ENCODE measurements around the gene PPIF. TPM values are rescaled to one million over a fixed set of nuclear protein-coding genes. Genes with fewer than 3 reads are reported as not detected.

Gene PPIF
- total and polyA plus RNA-seq, 2 donors (not counting 1 experiment from before 2014, with no cell fraction given) = 50.4 to 100 TPM

GRCh38 chr10:79377557-79378382, 30.5 kb downstream of the PPIF start:
- H3K27me3 Mint-ChIP-seq = no peaks in the 10 kb centered on the region
- ATAC-seq (ENCODE audit: low read depth) = no peak
- H3K4me2 ChIP-seq (replicated peaks; ENCODE audit: low read depth, low read length, poor library complexity, severe bottlenecking) = no peak overlapping the region
- no peak overlapping the region for H2AFZ ChIP-seq (ENCODE audit: insufficient read depth, low read depth, low read length, poor library complexity, severe bottlenecking)
- no peak overlapping the region for H3K27ac Mint-ChIP-seq
- H3K79me2 ChIP-seq (ENCODE audit: control insufficient read depth, insufficient read depth, low read length) = no peaks in the 10 kb centered on the region
- DNase-seq = no peak
- 94% methylated on average over 36 of the region's 36 CpGs for WGBS (ENCODE audit: insufficient coverage)
- H3K4me3 ChIP-seq (ENCODE audit: control extremely low read depth in 1 of 5, extremely low read depth in 1 of 5, insufficient read depth in 1 of 5, low read depth in 2 of 5, low read length in 4 of 5) = no peak overlapping the region
- no peaks in the 10 kb centered on the region for H4K20me1 ChIP-seq (ENCODE audit: control insufficient read depth, insufficient read depth, low read length, poor library complexity, severe bottlenecking)
- H3K9me3 ChIP-seq (ENCODE audit: control extremely low read depth in 1 of 3, control insufficient read depth in 2 of 3, insufficient read depth in 1 of 3, low read length in 2 of 3) = peaks cover 0 to 4% (median 0%) of the 10 kb centered on the region in 3 donors
- H3K9ac ChIP-seq (ENCODE audit: low read length) = no peak overlapping the region
- H3K36me3 ChIP-seq (replicated peaks in 1 of 2; ENCODE audit: control extremely low read depth in 1 of 2, control insufficient read depth in 1 of 2, extremely low read depth in 1 of 2, insufficient read depth in 2 of 2, low read length in 1 of 2) = no peaks in the 10 kb centered on the region
- TF ChIP-seq CTCF (IDR thresholded peaks at IDR 0.05) (no peak), EZH2 (IDR thresholded peaks at IDR 0.05; ENCODE audit: borderline replicate concordance, insufficient read depth, low read depth, low read length, poor library complexity, severe bottlenecking) (no peak)
- peaks cover 5% of the 10 kb centered on the region for H3K4me1 Mint-ChIP-seq
- H3K9me3 Mint-ChIP-seq (ENCODE audit: insufficient read depth) = no peaks in the 10 kb centered on the region
- peaks cover 0 to 4% (median 0%) of the 10 kb centered on the region in 4 experiments for H3K27me3 ChIP-seq (replicated peaks in 1 of 4; ENCODE audit: control extremely low read depth in 1 of 4, control insufficient read depth in 3 of 4, insufficient read depth in 4 of 4, low read length in 3 of 4)
- no peak overlapping the region for H3K27ac ChIP-seq (ENCODE audit: low read length in 2 of 2)
- H3K4me1 ChIP-seq (ENCODE audit: control insufficient read depth in 2 of 2, insufficient read depth in 2 of 2, low read length in 2 of 2) = peaks cover 0 to 2% of the 10 kb centered on the region in 2 donors
- POLR2A ChIA-PET = no interaction called here
- CTCF ChIA-PET = no interaction called here
- intact Hi-C loops (cut with micrococcal nuclease) = no loop called here
- no peak overlapping the region for H3K4me3 Mint-ChIP-seq

GRCh38 chr10:79378383-79378646, 31.0 kb downstream of the PPIF start:
- Mint-ChIP-seq H3K27me3 (no peaks in the 10 kb centered on the region), H3K27ac (no peak overlapping the region), H3K9me3 (ENCODE audit: insufficient read depth) (no peaks in the 10 kb centered on the region), H3K4me1 (peaks cover 5% of the 10 kb centered on the region), H3K4me3 (no peak overlapping the region)
- WGBS (ENCODE audit: insufficient coverage) = 95% methylated on average over 7 of the region's 7 CpGs
- H3K27ac ChIP-seq (ENCODE audit: low read length in 2 of 2) = no peak overlapping the region
- H2AFZ ChIP-seq (ENCODE audit: insufficient read depth, low read depth, low read length, poor library complexity, severe bottlenecking) = no peak overlapping the region
- peaks cover 0 to 2% of the 10 kb centered on the region in 2 donors for H3K4me1 ChIP-seq (ENCODE audit: control insufficient read depth in 2 of 2, insufficient read depth in 2 of 2, low read length in 2 of 2)
- peaks cover 0 to 4% (median 0%) of the 10 kb centered on the region in 3 donors for H3K9me3 ChIP-seq (ENCODE audit: control extremely low read depth in 1 of 3, control insufficient read depth in 2 of 3, insufficient read depth in 1 of 3, low read length in 2 of 3)
- peaks cover 0 to 4% (median 0%) of the 10 kb centered on the region in 4 experiments for H3K27me3 ChIP-seq (replicated peaks in 1 of 4; ENCODE audit: control extremely low read depth in 1 of 4, control insufficient read depth in 3 of 4, insufficient read depth in 4 of 4, low read length in 3 of 4)
- no peaks in the 10 kb centered on the region for H3K36me3 ChIP-seq (replicated peaks in 1 of 2; ENCODE audit: control extremely low read depth in 1 of 2, control insufficient read depth in 1 of 2, extremely low read depth in 1 of 2, insufficient read depth in 2 of 2, low read length in 1 of 2)
- TF ChIP-seq CTCF (IDR thresholded peaks at IDR 0.05) (no peak), EZH2 (IDR thresholded peaks at IDR 0.05; ENCODE audit: borderline replicate concordance, insufficient read depth, low read depth, low read length, poor library complexity, severe bottlenecking) (no peak)
- H3K79me2 ChIP-seq (ENCODE audit: control insufficient read depth, insufficient read depth, low read length) = no peaks in the 10 kb centered on the region
- no peak overlapping the region for H3K4me3 ChIP-seq (ENCODE audit: control extremely low read depth in 1 of 5, extremely low read depth in 1 of 5, insufficient read depth in 1 of 5, low read depth in 2 of 5, low read length in 4 of 5)
- intact Hi-C loops (cut with micrococcal nuclease) = no loop called here
- H3K4me2 ChIP-seq (replicated peaks; ENCODE audit: low read depth, low read length, poor library complexity, severe bottlenecking) = no peak overlapping the region
- ChIA-PET CTCF (no interaction called here), POLR2A (no interaction called here)
- H4K20me1 ChIP-seq (ENCODE audit: control insufficient read depth, insufficient read depth, low read length, poor library complexity, severe bottlenecking) = no peaks in the 10 kb centered on the region
- no peak for DNase-seq
- ATAC-seq (ENCODE audit: low read depth) = no peak
- H3K9ac ChIP-seq (ENCODE audit: low read length) = no peak overlapping the region
